NOMO-1 treated with DMSO at 0.1 percent for 48 hours (cell line): ENCODE results near the gene KAT6B.
A peak's percentile ranks its signal among the peaks of the same experiment; 100 is the strongest.

Experiments used
- DNase-seq: peaks from one replicate; lab custom pipeline; 2025; ENCODE audit not compliant: unreplicated experiment; lab: John Stamatoyannopoulos, UW

KAT6B gene

GRCh38 chr10:75061709-75062505 is 235.5 kb downstream of the KAT6B start:
- no peak for DNase-seq

GRCh38 chr10:75062506-75063299 is 236.3 kb downstream of the KAT6B start:
- peak; percentile 79 for DNase-seq

GRCh38 chr10:75063461-75064230 is 237.2 kb downstream of the KAT6B start:
- DNase-seq: no peak

- DNase-seq: no peak
Observed at GRCh38 chr10:75065076-75065475, 238.7 kb downstream of the KAT6B start.

GRCh38 chr10:75066271-75066670 is 239.9 kb downstream of the KAT6B start:
- DNase-seq: peak; percentile 8

- no peak for DNase-seq
Observed at GRCh38 chr10:75067272-75067671, 240.9 kb downstream of the KAT6B start.

- no peak for DNase-seq
Observed at GRCh38 chr10:75068523-75068922, 242.1 kb downstream of the KAT6B start.

GRCh38 chr10:75070476-75070875 is 244.1 kb downstream of the KAT6B start:
- no peak for DNase-seq

GRCh38 chr10:75070961-75071428 is 244.6 kb downstream of the KAT6B start:
- no peak for DNase-seq

- no peak for DNase-seq
Observed at GRCh38 chr10:75071756-75072155, 245.4 kb downstream of the KAT6B start.

GRCh38 chr10:75072727-75073126 is 246.3 kb downstream of the KAT6B start:
- no peak for DNase-seq

GRCh38 chr10:75073442-75073841 is 247.0 kb downstream of the KAT6B start:
- no peak for DNase-seq

- no peak for DNase-seq
Observed at GRCh38 chr10:75074711-75075445, 248.5 kb downstream of the KAT6B start.

GRCh38 chr10:75076348-75076747 is 249.9 kb downstream of the KAT6B start:
- no peak for DNase-seq

GRCh38 chr10:75079436-75080083 is 253.2 kb downstream of the KAT6B start:
- no peak for DNase-seq

- DNase-seq: no peak
Observed at GRCh38 chr10:75080554-75080953, 254.2 kb downstream of the KAT6B start.

- no peak for DNase-seq
Observed at GRCh38 chr10:75081379-75081778, 255.0 kb downstream of the KAT6B start.
